ENCODE results near the gene SGCE. TPM values are rescaled to one million over a fixed set of nuclear protein-coding genes. Genes with fewer than 3 reads are reported as not detected.
"Not testable (repeated sequence)": the region's sequence is repeated elsewhere in the genome, so short reads cannot be mapped to it uniquely, and the experiment has no call there.

The SGCE gene
- total RNA-seq (1 to 10 TPM in 3 of 5 donors, under 1 TPM in 2; 0.58 to 2.2 (median 1.9) TPM), total RNA-seq (0 to 1.1 (median 0.25) reads per million in 29 experiments)
- 3.3 TPM for total RNA-seq (2013)

- H3K27ac Mint-ChIP-seq = peak within 1 kb of the TSS; percentile 11 to 47
- Histone ChIP-seq H3K4me1 (ENCODE audit: control insufficient read depth in 1 of 2, extremely low read depth in 1 of 2, insufficient read depth in 2 of 2, low read length in 2 of 2) (peaks cover 11 to 28% of the 10 kb centered on the region in 2 experiments), H3K36me3 (ENCODE audit: control insufficient read depth in 2 of 2, extremely low read depth in 1 of 2, insufficient read depth in 1 of 2, low read length in 1 of 2) (no peaks in the 10 kb centered on the region), H3K27me3 (replicated peaks in 1 of 2; ENCODE audit: control insufficient read depth in 2 of 2, extremely low read depth in 1 of 2, insufficient read depth in 2 of 2, low read length in 1 of 2) (peaks cover 15 to 31% of the 10 kb centered on the region in 2 experiments), H3K9me3 (no peaks in the 10 kb centered on the region), H3K4me3 (ENCODE audit: control insufficient read depth in 1 of 2, extremely low read depth in 1 of 2, low read length in 1 of 2) (peak within 1 kb of the TSS; percentile 59 to 65), H3K27ac (ENCODE audit: low read length) (no peak within 1 kb of the TSS)
- peaks cover 17 to 23% (median 21%) of the 10 kb centered on the region in 3 donors for H3K4me1 Mint-ChIP-seq
- no peaks in the 10 kb centered on the region for H3K36me3 Mint-ChIP-seq
- ChIA-PET POLR2A (interaction anchor here in 1 of 2 donors (0.5 kb wide), 1 partner anchor 10 kb away, joined by 3 read pairs; no protein-coding TSS in a partner anchor), CTCF (interaction anchor here (0.6 to 1.0 kb wide), 4 partner anchors 12 to 564 kb away, joined by 3 to 4 read pairs (median 3); no protein-coding TSS in a partner anchor)
- peaks cover 17 to 27% of the 10 kb centered on the region in 2 donors for H3K27me3 Mint-ChIP-seq
- peak in 29 of 35 experiments; percentile 7 to 62 (median 27) for DNase-seq
- no peak for ATAC-seq (replicated peaks in 1 of 4)
- H3K4me3 Mint-ChIP-seq = peak within 1 kb of the TSS; percentile 82 to 88 (median 83)
- H3K9me3 Mint-ChIP-seq = no peaks in the 10 kb centered on the region
- WGBS (ENCODE audit: insufficient coverage) = 35% methylated on average over 48 of the region's 63 CpGs
Measured at GRCh38 chr7:94655848-94656657, at the start of gene SGCE. SGCE (minus strand) TSS chr7:94656133; CDS start chr7:94656098, 35 bp downstream.

- H3K27ac Mint-ChIP-seq; H3K36me3 ChIP-seq (ENCODE audit: control insufficient read depth in 2 of 2, extremely low read depth in 1 of 2, insufficient read depth in 1 of 2, low read length in 1 of 2); H3K4me1 Mint-ChIP-seq; H3K9me3 Mint-ChIP-seq; CTCF ChIA-PET; POLR2A ChIA-PET; H3K4me3 Mint-ChIP-seq; H3K4me3 ChIP-seq (ENCODE audit: control insufficient read depth in 1 of 2, extremely low read depth in 1 of 2, low read length in 1 of 2); H3K4me1 ChIP-seq (ENCODE audit: control insufficient read depth in 1 of 2, extremely low read depth in 1 of 2, insufficient read depth in 2 of 2, low read length in 2 of 2); H3K27ac ChIP-seq (ENCODE audit: low read length); H3K36me3 Mint-ChIP-seq; ATAC-seq (replicated peaks in 1 of 4); H3K9me3 ChIP-seq; H3K27me3 Mint-ChIP-seq; DNase-seq; H3K27me3 ChIP-seq (replicated peaks in 1 of 2; ENCODE audit: control insufficient read depth in 2 of 2, extremely low read depth in 1 of 2, insufficient read depth in 2 of 2, low read length in 1 of 2): not testable (repeated sequence)
- 88% methylated on average over 22 of the region's 39 CpGs for WGBS (ENCODE audit: insufficient coverage)
Measured at GRCh38 chr7:94705155-94706021, 49.5 kb upstream of the SGCE start.

DNA sequence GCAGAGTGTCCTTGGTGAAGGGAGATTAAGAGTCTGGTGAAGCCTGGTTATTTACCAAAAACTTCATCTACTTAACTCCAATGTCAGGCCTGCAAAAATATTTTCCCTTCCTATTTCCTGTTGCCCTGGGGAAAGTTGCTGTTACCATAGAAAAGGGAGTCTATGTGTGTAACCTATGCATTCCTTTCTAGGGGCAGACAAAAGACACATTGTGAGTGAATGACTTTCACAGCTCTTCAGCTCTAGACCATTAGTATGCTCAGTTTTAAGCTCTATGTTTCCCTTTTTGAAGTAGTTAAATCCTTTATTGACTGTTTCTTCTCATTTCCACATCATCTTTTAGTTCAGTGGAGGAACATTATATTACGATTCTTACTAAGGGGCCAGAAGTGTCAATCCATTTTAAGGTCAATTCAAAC lies 45.6 kb upstream of the SGCE start:
- peaks cover 0 to 6% of the 10 kb centered on the region in 2 donors for H3K27me3 Mint-ChIP-seq
- no peak overlapping the region for H3K4me3 ChIP-seq (ENCODE audit: control insufficient read depth in 1 of 2, extremely low read depth in 1 of 2, low read length in 1 of 2)
- ChIA-PET POLR2A (interaction anchor here in 1 of 2 donors (0.7 kb wide), 1 partner anchor 277 kb away, joined by 3 read pairs; no protein-coding TSS in a partner anchor), CTCF (no interaction called here)
- H3K36me3 ChIP-seq (ENCODE audit: control insufficient read depth in 2 of 2, extremely low read depth in 1 of 2, insufficient read depth in 1 of 2, low read length in 1 of 2) = no peaks in the 10 kb centered on the region
- no peaks in the 10 kb centered on the region for H3K9me3 ChIP-seq
- H3K27me3 ChIP-seq (replicated peaks in 1 of 2; ENCODE audit: control insufficient read depth in 2 of 2, extremely low read depth in 1 of 2, insufficient read depth in 2 of 2, low read length in 1 of 2) = no peaks in the 10 kb centered on the region
- H3K4me1 Mint-ChIP-seq = no peaks in the 10 kb centered on the region
- H3K4me1 ChIP-seq (ENCODE audit: control insufficient read depth in 1 of 2, extremely low read depth in 1 of 2, insufficient read depth in 2 of 2, low read length in 2 of 2) = no peaks in the 10 kb centered on the region
- no peak overlapping the region for H3K27ac ChIP-seq (ENCODE audit: low read length)
- no peak overlapping the region for H3K4me3 Mint-ChIP-seq
- ATAC-seq (replicated peaks in 1 of 4) (no peak), DNase-seq (no peak)
- no peak overlapping the region for H3K27ac Mint-ChIP-seq
- no peaks in the 10 kb centered on the region for H3K36me3 Mint-ChIP-seq
- no peaks in the 10 kb centered on the region for H3K9me3 Mint-ChIP-seq
- no CpG with 5 or more reads among the region's 1 CpG for WGBS (ENCODE audit: insufficient coverage)

DNA sequence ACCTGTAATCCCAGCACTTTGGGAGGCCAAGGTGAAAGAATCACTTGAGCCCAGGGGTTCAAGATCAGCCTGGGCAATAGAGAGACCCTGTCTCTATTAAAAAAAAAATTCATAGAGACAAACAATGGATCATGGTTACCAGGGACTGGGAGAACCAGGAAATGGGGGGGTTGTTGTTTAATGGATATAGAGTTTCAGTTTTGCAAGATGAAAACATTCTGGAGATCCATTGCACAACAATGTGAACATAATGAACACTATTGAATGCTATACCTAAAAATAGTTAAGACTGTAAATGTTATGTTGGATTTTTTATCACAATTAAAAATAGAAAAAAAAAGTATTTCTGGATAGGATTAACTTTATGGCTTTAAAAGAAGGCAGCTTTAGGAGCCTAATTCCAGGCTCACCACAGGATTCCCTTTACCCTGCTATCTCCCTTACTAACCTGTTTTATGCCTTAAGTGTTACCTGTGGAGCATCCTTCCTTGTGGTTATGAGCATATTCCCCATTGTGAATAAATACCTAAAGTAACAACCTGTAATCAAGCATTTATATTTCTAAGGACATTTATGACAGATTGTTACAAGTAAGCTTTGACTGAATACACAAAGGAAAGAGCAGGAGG lies 45.1 kb upstream of the SGCE start:
- no peaks in the 10 kb centered on the region for H3K36me3 Mint-ChIP-seq
- H3K9me3 Mint-ChIP-seq = no peaks in the 10 kb centered on the region
- H3K4me1 Mint-ChIP-seq = no peaks in the 10 kb centered on the region
- no peak overlapping the region for H3K27ac Mint-ChIP-seq
- Histone ChIP-seq H3K9me3 (no peaks in the 10 kb centered on the region), H3K27me3 (replicated peaks in 1 of 2; ENCODE audit: control insufficient read depth in 2 of 2, extremely low read depth in 1 of 2, insufficient read depth in 2 of 2, low read length in 1 of 2) (no peaks in the 10 kb centered on the region), H3K4me1 (ENCODE audit: control insufficient read depth in 1 of 2, extremely low read depth in 1 of 2, insufficient read depth in 2 of 2, low read length in 2 of 2) (no peaks in the 10 kb centered on the region), H3K27ac (ENCODE audit: low read length) (no peak overlapping the region), H3K36me3 (ENCODE audit: control insufficient read depth in 2 of 2, extremely low read depth in 1 of 2, insufficient read depth in 1 of 2, low read length in 1 of 2) (no peaks in the 10 kb centered on the region), H3K4me3 (ENCODE audit: control insufficient read depth in 1 of 2, extremely low read depth in 1 of 2, low read length in 1 of 2) (no peak overlapping the region)
- DNase-seq (no peak), ATAC-seq (replicated peaks in 1 of 4) (no peak)
- CTCF ChIA-PET = no interaction called here
- peaks cover under 1 to 7% of the 10 kb centered on the region in 2 donors for H3K27me3 Mint-ChIP-seq
- no peak overlapping the region for H3K4me3 Mint-ChIP-seq
- POLR2A ChIA-PET = interaction anchor here in 1 of 2 donors (0.7 kb wide), 1 partner anchor 277 kb away, joined by 3 read pairs; no protein-coding TSS in a partner anchor

DNA sequence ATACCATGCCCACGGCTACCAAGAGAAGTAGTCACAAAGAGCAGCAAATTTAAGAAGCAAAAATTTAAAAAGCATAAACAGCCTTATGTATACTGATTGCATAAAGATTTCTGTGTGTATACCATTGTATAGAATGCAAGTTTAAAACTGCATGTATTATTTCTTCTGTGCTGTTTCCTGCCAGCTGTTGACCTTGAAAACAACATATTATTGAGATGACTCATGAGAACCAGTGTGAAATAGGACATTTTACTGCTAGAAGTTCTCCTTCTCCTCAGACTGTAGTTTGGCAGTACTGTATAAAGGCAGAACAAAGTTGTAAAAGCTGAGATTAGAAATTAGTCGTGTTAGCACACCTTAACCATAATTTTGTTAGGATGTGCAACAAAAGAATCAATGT lies 42.3 kb upstream of the SGCE start:
- no peaks in the 10 kb centered on the region for H3K4me1 ChIP-seq (ENCODE audit: control insufficient read depth in 1 of 2, extremely low read depth in 1 of 2, insufficient read depth in 2 of 2, low read length in 2 of 2)
- H3K9me3 Mint-ChIP-seq = no peaks in the 10 kb centered on the region
- H3K27me3 Mint-ChIP-seq = peaks cover 4 to 7% of the 10 kb centered on the region in 2 donors
- H3K4me3 ChIP-seq (ENCODE audit: control insufficient read depth in 1 of 2, extremely low read depth in 1 of 2, low read length in 1 of 2) = no peak overlapping the region
- no peak overlapping the region for H3K27ac Mint-ChIP-seq
- H3K9me3 ChIP-seq = no peaks in the 10 kb centered on the region
- POLR2A ChIA-PET = no interaction called here
- no peak overlapping the region for H3K4me3 Mint-ChIP-seq
- H3K27me3 ChIP-seq (replicated peaks in 1 of 2; ENCODE audit: control insufficient read depth in 2 of 2, extremely low read depth in 1 of 2, insufficient read depth in 2 of 2, low read length in 1 of 2) = no peaks in the 10 kb centered on the region
- DNase-seq (no peak), ATAC-seq (replicated peaks in 1 of 4) (no peak)
- H3K27ac ChIP-seq (ENCODE audit: low read length) = no peak overlapping the region
- no peaks in the 10 kb centered on the region for H3K36me3 ChIP-seq (ENCODE audit: control insufficient read depth in 2 of 2, extremely low read depth in 1 of 2, insufficient read depth in 1 of 2, low read length in 1 of 2)
- H3K4me1 Mint-ChIP-seq = no peaks in the 10 kb centered on the region
- no CpG with 5 or more reads among the region's 2 CpGs for WGBS (ENCODE audit: insufficient coverage)
- H3K36me3 Mint-ChIP-seq = no peaks in the 10 kb centered on the region
- CTCF ChIA-PET = no interaction called here

All from T-cell (primary cell).